Measurements from ENCODE around the gene B4GALNT1. TPM values are rescaled to one million over a fixed set of nuclear protein-coding genes. Genes with fewer than 3 reads are reported as not detected.

Gene B4GALNT1
- total RNA-seq, 3 donors from 2014 or later (not counting 1 experiment from before 2014, with no cell fraction given): 0.38 to 0.59 (median 0.48) TPM

- intact Hi-C loops (cut with micrococcal nuclease): loop anchor here (5.0 kb wide), 1 partner anchor 146 kb away; the partner anchor contains the start of gene ARHGAP9
- Mint-ChIP-seq H3K4me1 (peaks cover 35 to 47% of the 10 kb centered on the region in 2 donors), H3K36me3 (no peaks in the 10 kb centered on the region), H3K9me3 (no peaks in the 10 kb centered on the region), H3K4me3 (no peak overlapping the region), H3K27ac (no peak overlapping the region), H3K27me3 (ENCODE audit: low read depth in 2 of 2) (peaks cover 82 to 92% of the 10 kb centered on the region in 2 donors)
- Histone ChIP-seq H3K27ac (ENCODE audit: low read length) (no peak overlapping the region), H3K4me3 (ENCODE audit: low read length) (no peak overlapping the region), H3K9me3 (ENCODE audit: control insufficient read depth, insufficient read depth, low read length) (no peaks in the 10 kb centered on the region), H3K27me3 (ENCODE audit: control insufficient read depth, insufficient read depth, low read length) (peaks cover 90% of the 10 kb centered on the region), H3K4me1 (ENCODE audit: control insufficient read depth, insufficient read depth, low read length) (peaks cover 42% of the 10 kb centered on the region), H3K36me3 (ENCODE audit: control insufficient read depth, insufficient read depth, low read length) (no peaks in the 10 kb centered on the region)
- no peak for ATAC-seq
- no peak for DNase-seq
- TF ChIP-seq, protein P1, sequence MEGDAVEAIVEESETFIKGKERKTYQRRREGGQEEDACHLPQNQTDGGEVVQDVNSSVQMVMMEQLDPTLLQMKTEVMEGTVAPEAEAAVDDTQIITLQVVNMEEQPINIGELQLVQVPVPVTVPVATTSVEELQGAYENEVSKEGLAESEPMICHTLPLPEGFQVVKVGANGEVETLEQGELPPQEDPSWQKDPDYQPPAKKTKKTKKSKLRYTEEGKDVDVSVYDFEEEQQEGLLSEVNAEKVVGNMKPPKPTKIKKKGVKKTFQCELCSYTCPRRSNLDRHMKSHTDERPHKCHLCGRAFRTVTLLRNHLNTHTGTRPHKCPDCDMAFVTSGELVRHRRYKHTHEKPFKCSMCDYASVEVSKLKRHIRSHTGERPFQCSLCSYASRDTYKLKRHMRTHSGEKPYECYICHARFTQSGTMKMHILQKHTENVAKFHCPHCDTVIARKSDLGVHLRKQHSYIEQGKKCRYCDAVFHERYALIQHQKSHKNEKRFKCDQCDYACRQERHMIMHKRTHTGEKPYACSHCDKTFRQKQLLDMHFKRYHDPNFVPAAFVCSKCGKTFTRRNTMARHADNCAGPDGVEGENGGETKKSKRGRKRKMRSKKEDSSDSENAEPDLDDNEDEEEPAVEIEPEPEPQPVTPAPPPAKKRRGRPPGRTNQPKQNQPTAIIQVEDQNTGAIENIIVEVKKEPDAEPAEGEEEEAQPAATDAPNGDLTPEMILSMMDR (IDR thresholded peaks at IDR 0.05): no peak
- 58% methylated on average over 2 of the region's 2 CpGs for WGBS (ENCODE audit: insufficient coverage)
These were observed 9.6 kb downstream of the B4GALNT1 start for GRCh38 chr12:57623385-57623784.

DNA sequence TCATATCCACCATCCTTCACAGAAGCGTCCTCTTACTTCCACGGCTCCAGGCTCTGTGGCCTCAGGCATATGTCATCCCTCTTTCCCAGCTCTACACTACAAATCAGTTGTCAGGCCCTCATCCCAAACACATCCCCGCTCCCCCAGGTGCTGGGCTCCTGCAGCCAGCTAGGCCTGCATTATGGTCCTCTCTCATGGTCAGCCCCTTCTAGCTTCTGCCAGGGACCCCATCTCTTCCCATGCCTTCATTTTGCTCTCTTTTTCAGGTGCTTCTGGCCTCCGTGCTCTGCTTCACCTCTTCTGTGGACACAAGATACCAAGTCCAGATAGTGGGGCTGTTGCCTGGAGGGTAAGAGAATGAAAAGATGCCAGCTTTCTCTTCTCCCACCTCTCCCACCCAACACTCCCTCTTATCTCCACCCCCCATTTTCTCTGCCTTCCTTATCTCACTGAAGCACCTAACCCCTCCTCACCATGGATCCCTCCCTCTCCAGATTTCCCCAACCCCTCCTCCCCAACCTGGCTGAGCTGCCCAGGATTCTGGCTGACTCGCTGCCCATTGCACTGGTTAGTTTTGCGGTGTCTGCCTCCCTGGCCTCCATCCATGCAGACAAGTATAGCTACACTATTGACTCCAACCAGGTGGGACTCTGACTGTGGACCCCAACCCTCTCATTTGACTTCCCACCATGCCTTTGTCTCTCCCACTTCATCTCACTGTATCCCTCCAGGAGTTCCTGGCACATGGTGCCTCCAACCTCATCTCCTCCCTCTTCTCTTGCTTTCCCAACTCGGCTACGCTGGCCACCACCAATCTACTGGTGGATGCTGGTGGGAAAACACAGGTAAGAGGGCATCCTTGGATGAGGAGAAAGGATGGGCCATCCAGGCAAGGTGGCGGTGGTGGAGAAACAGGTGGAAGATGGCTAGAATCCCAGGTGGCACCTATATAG lies 10.4 kb downstream of the B4GALNT1 start:
- Mint-ChIP-seq H3K9me3 (no peaks in the 10 kb centered on the region), H3K36me3 (no peaks in the 10 kb centered on the region), H3K4me3 (peak overlapping the region; percentile 84), H3K27me3 (ENCODE audit: low read depth in 2 of 2) (peaks cover 82 to 86% of the 10 kb centered on the region in 2 donors), H3K27ac (no peak overlapping the region), H3K4me1 (peaks cover 35 to 40% of the 10 kb centered on the region in 2 donors)
- peaks cover 36% of the 10 kb centered on the region for H3K4me1 ChIP-seq (ENCODE audit: control insufficient read depth, insufficient read depth, low read length)
- ATAC-seq (no peak), DNase-seq (no peak)
- H3K4me3 ChIP-seq (ENCODE audit: low read length): no peak overlapping the region
- no peaks in the 10 kb centered on the region for H3K9me3 ChIP-seq (ENCODE audit: control insufficient read depth, insufficient read depth, low read length)
- 85% methylated on average over 7 of the region's 9 CpGs for WGBS (ENCODE audit: insufficient coverage)
- no peaks in the 10 kb centered on the region for H3K36me3 ChIP-seq (ENCODE audit: control insufficient read depth, insufficient read depth, low read length)
- peaks cover 83% of the 10 kb centered on the region for H3K27me3 ChIP-seq (ENCODE audit: control insufficient read depth, insufficient read depth, low read length)
- intact Hi-C loops (cut with micrococcal nuclease): loop anchor here (1.0 to 5.0 kb wide), 2 partner anchors 145 to 163 kb away; partner anchors contain the start of genes ARHGAP9 and GLI1
- no peak overlapping the region for H3K27ac ChIP-seq (ENCODE audit: low read length)
- TF ChIP-seq, protein P1 (IDR thresholded peaks at IDR 0.05): no peak

DNA sequence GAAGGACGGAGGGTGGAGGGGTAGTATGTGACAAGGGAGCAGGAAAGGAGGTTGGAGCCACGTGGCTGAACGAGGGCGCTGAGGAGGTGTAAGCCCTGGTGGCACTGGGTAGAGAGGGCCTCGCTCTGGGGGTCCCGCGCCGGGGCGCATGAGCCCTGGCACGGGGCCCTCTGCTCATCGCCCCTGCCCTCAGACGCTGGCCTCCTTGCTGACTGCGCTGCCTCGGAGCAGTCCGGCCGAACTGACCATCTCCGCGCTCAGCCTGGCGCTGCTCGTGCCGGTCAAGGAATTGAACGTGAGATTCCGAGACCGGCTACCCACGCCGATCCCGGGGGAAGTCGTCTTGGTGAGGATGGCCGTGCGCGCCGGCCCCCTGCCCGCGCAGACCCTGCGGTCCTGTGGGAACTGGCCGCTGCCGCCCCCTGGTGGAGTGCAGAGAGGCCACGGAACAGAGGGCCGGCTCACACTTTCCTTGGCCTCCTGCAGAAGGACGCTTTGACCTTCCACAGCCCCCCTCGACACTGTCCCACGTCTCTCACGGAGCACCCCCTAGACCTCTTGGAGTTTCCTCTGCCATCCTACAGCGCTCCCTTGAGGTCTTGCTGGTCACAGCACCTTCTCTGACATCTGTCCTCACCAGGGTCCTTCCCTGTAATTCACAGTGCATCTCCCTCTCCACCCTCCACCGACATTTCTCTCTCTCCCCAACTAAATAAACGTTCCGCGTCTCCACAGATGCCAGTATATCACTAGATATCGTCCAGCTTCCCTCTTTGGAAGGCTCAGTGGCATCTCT lies 11.3 kb downstream of the B4GALNT1 start:
- TF ChIP-seq, protein P1 (IDR thresholded peaks at IDR 0.05): peak; percentile 96
- WGBS (ENCODE audit: insufficient coverage): 2% methylated on average over 49 of the region's 49 CpGs
- H3K4me1 ChIP-seq (ENCODE audit: control insufficient read depth, insufficient read depth, low read length): peaks cover 30% of the 10 kb centered on the region
- no peak overlapping the region for H3K27ac ChIP-seq (ENCODE audit: low read length)
- peak; percentile 73 to 83 (median 75) for ATAC-seq
- no peaks in the 10 kb centered on the region for H3K9me3 Mint-ChIP-seq
- peak overlapping the region; percentile 84 for H3K4me3 Mint-ChIP-seq
- peak overlapping the region in 1 of 2 donors; percentile 63 for H3K27ac Mint-ChIP-seq
- no peaks in the 10 kb centered on the region for H3K9me3 ChIP-seq (ENCODE audit: control insufficient read depth, insufficient read depth, low read length)
- intact Hi-C loops (cut with micrococcal nuclease): loop anchor here (1.0 to 5.0 kb wide), 3 partner anchors 38 to 162 kb away; partner anchors contain the start of genes ARHGAP9 and GLI1
- H3K27me3 ChIP-seq (ENCODE audit: control insufficient read depth, insufficient read depth, low read length): peaks cover 76% of the 10 kb centered on the region
- H3K4me3 ChIP-seq (ENCODE audit: low read length): peak overlapping the region; percentile 28
- H3K36me3 ChIP-seq (ENCODE audit: control insufficient read depth, insufficient read depth, low read length): no peaks in the 10 kb centered on the region
- no peaks in the 10 kb centered on the region for H3K36me3 Mint-ChIP-seq
- H3K27me3 Mint-ChIP-seq (ENCODE audit: low read depth in 2 of 2): peaks cover 75 to 79% of the 10 kb centered on the region in 2 donors
- peaks cover 32% of the 10 kb centered on the region in 2 donors for H3K4me1 Mint-ChIP-seq
- DNase-seq: peak; percentile 61 to 74
